Sigmoid colon (tissue), 7 donors: ENCODE results near the gene EBF4. TPM values are rescaled to one million over a fixed set of nuclear protein-coding genes. Genes with fewer than 3 reads are reported as not detected.

Source experiments
- DNase-seq: peaks from one replicate; pipeline ENCODE4 v3.0.0-alpha.2; 2019
- H3K27ac ChIP-seq, 4 donors: fragments of 200-600 bp; sonication (generic); one replicate each; pipeline ENCODE4 v1.5.1; 2016 to 2019; ENCODE audit warnings: mild to moderate bottlenecking in 1 of 4
- H3K27me3 ChIP-seq, 3 donors: fragments of 200-600 bp; sonication (generic); one replicate each; pipeline ENCODE4 v1.5.1; 2019; ENCODE audit warnings: mild to moderate bottlenecking in 1 of 3
- H3K36me3 ChIP-seq, 4 donors: fragments of 200-600 bp; sonication (generic); one replicate each; pipeline ENCODE4 v1.5.1; 2016 to 2019
- H3K4me1 ChIP-seq, 4 donors: fragments of 200-600 bp; sonication (generic); one replicate each; pipeline ENCODE4 v1.5.1; 2017 to 2019
- H3K4me3 ChIP-seq, 4 donors: fragments of 200-600 bp; sonication (generic); one replicate each; pipeline ENCODE4 v1.5.1; 2017 to 2019; ENCODE audit warnings: mild to moderate bottlenecking in 2 of 4, moderate library complexity in 1 of 4
- H3K9me3 ChIP-seq, 4 donors: fragments of 200-600 bp in 3 of 4; sonication (generic) in 3 of 4; one replicate each; pipeline versions ENCODE4 v1.5.1 to v1.6.1; 2013 to 2019
- EP300 ChIP-seq, 4 donors: sonication (generic); formaldehyde crosslinking; IDR thresholded peaks; one replicate each; pipeline ENCODE4 v1.6.1; 2017; ENCODE audit warnings: antibody characterized with exemption in 4 of 4
- POLR2A ChIP-seq, 2 donors: fragments of 450-650 bp; IDR thresholded peaks; one replicate each; pipeline ENCODE4 v1.6.1; 2016; ENCODE audit warnings: antibody characterized with exemption in 2 of 2, mild to moderate bottlenecking in 2 of 2, moderate library complexity in 2 of 2
- POLR2AphosphoS5 ChIP-seq, 4 donors: sonication (generic); formaldehyde crosslinking; IDR thresholded peaks; one replicate each; pipeline ENCODE4 v1.6.1; 2017; ENCODE audit warnings: antibody characterized with exemption in 4 of 4
- WGBS, 2 donors: extraction: QIAGEN DNeasy Blood & Tissue Kit; methylation state at CpG; one replicate each; pipeline ENCODE4 v1.1.7; 2013; 5-methylcytosine and 5-hydroxymethylcytosine counted together
- intact Hi-C: fragments of 100-400 bp; cut with DNase I; formaldehyde crosslinking; loops from one replicate; pipeline ENCODE4 v1.15.1; 2023
- polyA plus RNA-seq, 3 donors: library from polyadenylated mRNA; stranded (reverse); fragments of 200-250 nt; gene quantifications; one replicate each; pipeline ENCODE4 v1.2.3, GENCODE V29; 2013
- total RNA-seq, 4 donors: library from RNA; depleted of rRNA; stranded (reverse); fragments of >200 nt; gene quantifications; one replicate each; pipeline ENCODE4 v1.1.0, GENCODE V29; 2016
- TF ChIP-seq, protein P1 (sequence below), 4 experiments: fragments of 450-650 bp in 3 of 4; fragments of 200-600 bp in 1 of 4; IDR thresholded peaks; one replicate each; pipeline ENCODE4 v1.5.1; 2016 to 2019; ENCODE audit warnings: antibody characterized with exemption in 4 of 4, mild to moderate bottlenecking in 3 of 4, moderate library complexity in 2 of 4
- donor health status: healthy with polysubstance abuse.
- donor health status: Bipolar disorder and iron deficiency.
- donor health status: healthy.

The EBF4 gene
- total and polyA plus RNA-seq, 7 donors, result 1.2 to 37.5 (median 14.8) TPM

DNA sequence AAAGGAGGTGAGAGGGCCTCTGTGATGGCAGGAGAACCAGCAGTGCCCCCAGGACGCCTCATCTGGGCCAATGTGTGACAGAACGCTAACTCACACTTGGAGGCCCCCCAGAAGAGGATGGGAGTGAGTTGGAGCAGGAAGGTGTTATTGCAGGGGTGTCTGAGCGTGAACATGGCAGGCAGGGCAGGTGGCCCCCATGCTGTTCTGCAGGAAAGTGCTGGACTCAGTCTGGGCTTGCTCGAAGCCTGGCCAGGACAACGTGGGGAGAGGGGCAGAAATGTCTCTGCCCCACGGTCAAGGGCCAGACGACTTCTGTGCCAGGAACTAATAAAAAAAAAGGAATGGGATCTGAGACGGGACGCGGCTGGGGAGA, 931 bp upstream of the EBF4 start:
- TF ChIP-seq POLR2A (IDR thresholded peaks at IDR 0.05), result no peak
- TF ChIP-seq, protein P1, sequence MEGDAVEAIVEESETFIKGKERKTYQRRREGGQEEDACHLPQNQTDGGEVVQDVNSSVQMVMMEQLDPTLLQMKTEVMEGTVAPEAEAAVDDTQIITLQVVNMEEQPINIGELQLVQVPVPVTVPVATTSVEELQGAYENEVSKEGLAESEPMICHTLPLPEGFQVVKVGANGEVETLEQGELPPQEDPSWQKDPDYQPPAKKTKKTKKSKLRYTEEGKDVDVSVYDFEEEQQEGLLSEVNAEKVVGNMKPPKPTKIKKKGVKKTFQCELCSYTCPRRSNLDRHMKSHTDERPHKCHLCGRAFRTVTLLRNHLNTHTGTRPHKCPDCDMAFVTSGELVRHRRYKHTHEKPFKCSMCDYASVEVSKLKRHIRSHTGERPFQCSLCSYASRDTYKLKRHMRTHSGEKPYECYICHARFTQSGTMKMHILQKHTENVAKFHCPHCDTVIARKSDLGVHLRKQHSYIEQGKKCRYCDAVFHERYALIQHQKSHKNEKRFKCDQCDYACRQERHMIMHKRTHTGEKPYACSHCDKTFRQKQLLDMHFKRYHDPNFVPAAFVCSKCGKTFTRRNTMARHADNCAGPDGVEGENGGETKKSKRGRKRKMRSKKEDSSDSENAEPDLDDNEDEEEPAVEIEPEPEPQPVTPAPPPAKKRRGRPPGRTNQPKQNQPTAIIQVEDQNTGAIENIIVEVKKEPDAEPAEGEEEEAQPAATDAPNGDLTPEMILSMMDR (IDR thresholded peaks at IDR 0.05), result no peak
- no peak for TF ChIP-seq EP300 (IDR thresholded peaks at IDR 0.05)
- TF ChIP-seq POLR2AphosphoS5 (IDR thresholded peaks at IDR 0.05), result no peak
- Histone ChIP-seq H3K9me3 (no peaks in the 10 kb centered on the region), H3K27ac (peak overlapping the region; percentile 81 to 96 (median 92)), H3K4me3 (peak overlapping the region; percentile 29 to 72 (median 70)), H3K4me1 (peaks cover 0 to 23% (median 20%) of the 10 kb centered on the region in 4 donors), H3K36me3 (no peaks in the 10 kb centered on the region), H3K27me3 (no peaks in the 10 kb centered on the region)
- WGBS, 2 donors, result 43 to 72% methylated on average over 10 of the region's 10 CpGs
- intact Hi-C loops, result loop anchor here (1.0 to 10.0 kb wide), 4 partner anchors 27 to 313 kb away; partner anchors contain the start of genes IDH3B, PCED1A and VPS16
- no peak for DNase-seq

DNA sequence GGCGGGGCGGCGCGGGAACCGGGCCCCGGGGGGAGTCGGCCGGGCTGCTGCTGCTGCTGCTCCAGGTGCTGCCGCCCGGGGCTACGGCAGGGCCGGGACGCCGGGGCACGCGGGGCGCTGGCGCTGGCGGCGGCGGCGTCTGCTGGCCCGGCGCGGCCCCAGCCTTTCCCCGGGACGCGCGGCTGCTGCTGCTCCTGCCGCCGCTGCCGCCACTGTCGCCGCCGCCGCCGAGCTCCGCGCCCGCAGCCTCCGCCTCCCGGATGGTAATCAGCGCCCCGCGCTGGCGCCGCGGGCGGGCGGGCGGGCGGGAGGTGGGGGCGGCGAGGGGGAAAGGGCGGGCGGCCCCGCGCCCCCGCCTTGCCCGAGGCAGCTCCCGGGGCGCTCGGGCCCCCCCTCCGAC, 306 bp downstream of the EBF4 start:
- 0% methylated on average over 64 of the region's 64 CpGs for WGBS, 2 donors
- Histone ChIP-seq H3K36me3 (no peaks in the 10 kb centered on the region), H3K27ac (peak overlapping the region in 3 of 4 donors; percentile 73 to 94 (median 74)), H3K4me3 (peak overlapping the region in 3 of 4 donors; percentile 67 to 72 (median 72)), H3K27me3 (no peaks in the 10 kb centered on the region), H3K9me3 (no peaks in the 10 kb centered on the region), H3K4me1 (peaks cover 0 to 23% (median 20%) of the 10 kb centered on the region in 4 donors)
- DNase-seq, result peak; percentile 54
- TF ChIP-seq EP300 (IDR thresholded peaks at IDR 0.05), result no peak
- TF ChIP-seq POLR2AphosphoS5 (IDR thresholded peaks at IDR 0.05), result no peak
- TF ChIP-seq, protein P1 (IDR thresholded peaks at IDR 0.05), result no peak
- intact Hi-C loops, result loop anchor here (1.0 to 10.0 kb wide), 5 partner anchors 29 to 312 kb away; partner anchors contain the start of genes IDH3B, NOP56, PCED1A and VPS16

DNA sequence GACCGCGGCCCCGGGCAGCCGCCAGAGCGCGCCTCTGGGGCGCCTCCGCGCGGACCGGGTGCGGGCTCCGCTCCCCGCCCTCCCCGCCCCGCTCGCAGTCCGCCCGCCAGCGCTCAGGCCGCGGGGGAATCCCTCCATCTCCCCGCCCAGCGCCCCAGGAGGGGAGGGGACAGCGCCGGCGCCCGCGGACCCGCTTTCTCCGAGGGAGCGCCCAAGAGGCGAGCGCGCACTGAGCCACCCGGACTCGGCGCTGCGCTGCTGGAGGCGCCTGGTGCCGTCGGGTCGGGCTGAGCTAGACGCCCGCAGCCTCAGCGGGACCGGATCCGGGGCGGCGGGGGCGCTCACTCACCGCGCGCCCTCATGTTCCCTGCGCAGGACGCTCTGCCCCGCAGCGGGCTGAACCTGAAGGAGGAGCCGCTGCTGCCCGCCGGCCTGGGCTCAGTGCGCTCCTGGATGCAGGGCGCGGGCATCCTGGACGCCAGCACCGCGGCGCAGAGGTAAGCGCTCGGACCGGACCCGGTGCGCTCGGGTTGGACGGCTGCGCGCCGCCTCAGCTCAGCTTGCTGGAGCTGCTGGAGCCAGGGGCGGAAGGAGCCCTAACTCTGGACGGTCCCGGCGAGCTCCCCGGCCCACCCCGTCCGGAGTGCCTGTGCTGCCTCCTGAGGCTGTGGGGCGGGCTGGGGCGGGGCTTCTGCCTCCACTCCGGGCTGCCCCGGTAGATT, 867 bp downstream of the EBF4 start:
- intact Hi-C loops, result loop anchor here (1.0 to 10.0 kb wide), 4 partner anchors 41 to 311 kb away; partner anchors contain the start of genes NOP56, PCED1A and VPS16
- Histone ChIP-seq H3K27ac (peak overlapping the region; percentile 65 to 94 (median 74)), H3K27me3 (no peaks in the 10 kb centered on the region), H3K36me3 (no peaks in the 10 kb centered on the region), H3K9me3 (no peaks in the 10 kb centered on the region), H3K4me1 (peaks cover 0 to 23% (median 20%) of the 10 kb centered on the region in 4 donors), H3K4me3 (peak overlapping the region; percentile 39 to 72 (median 70))
- TF ChIP-seq, protein P1 (IDR thresholded peaks at IDR 0.05), result no peak
- WGBS, 2 donors, result 3% methylated on average over 89 of the region's 89 CpGs
- peak; percentile 77 for DNase-seq

DNA sequence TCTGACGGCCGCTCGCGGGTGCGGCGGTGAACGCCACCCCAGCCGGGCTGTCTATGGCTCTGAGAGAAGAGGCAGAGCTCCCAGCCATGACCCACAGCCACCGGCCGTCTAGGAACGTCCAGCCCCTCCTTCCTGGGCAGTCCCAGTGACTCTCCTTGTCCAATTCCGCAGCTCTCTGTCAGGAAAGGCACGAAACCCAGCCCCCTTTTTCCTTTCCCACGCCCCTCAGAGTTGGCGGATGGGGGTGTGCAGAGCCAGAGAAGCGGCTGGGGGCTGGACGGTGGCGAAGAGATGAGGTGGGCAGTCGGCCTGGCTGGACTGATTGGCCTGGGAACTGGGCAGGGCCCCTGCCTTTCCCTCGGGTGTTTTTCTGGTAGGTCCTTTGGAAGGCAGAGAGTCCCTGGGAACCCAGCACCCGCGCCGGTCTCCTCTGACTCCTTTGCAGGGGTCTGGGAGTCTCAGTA, 1.5 kb downstream of the EBF4 start:
- TF ChIP-seq POLR2AphosphoS5 (IDR thresholded peaks at IDR 0.05), result no peak
- TF ChIP-seq EP300 (IDR thresholded peaks at IDR 0.05), result no peak
- peak overlapping the region in 1 of 4 donors; percentile 73 for H3K27ac ChIP-seq
- no peaks in the 10 kb centered on the region for H3K9me3 ChIP-seq
- WGBS, 2 donors, result 24 to 28% methylated on average over 23 of the region's 23 CpGs
- H3K36me3 ChIP-seq, result no peaks in the 10 kb centered on the region
- H3K4me1 ChIP-seq, result peaks cover 0 to 23% (median 20%) of the 10 kb centered on the region in 4 donors
- H3K4me3 ChIP-seq, result peak overlapping the region; percentile 39 to 72 (median 70)
- peak; percentile 64 for DNase-seq
- no peaks in the 10 kb centered on the region for H3K27me3 ChIP-seq
- intact Hi-C loops, result loop anchor here (5.0 to 10.0 kb wide), 3 partner anchors 58 to 311 kb away; partner anchors contain the start of genes PCED1A and VPS16

DNA sequence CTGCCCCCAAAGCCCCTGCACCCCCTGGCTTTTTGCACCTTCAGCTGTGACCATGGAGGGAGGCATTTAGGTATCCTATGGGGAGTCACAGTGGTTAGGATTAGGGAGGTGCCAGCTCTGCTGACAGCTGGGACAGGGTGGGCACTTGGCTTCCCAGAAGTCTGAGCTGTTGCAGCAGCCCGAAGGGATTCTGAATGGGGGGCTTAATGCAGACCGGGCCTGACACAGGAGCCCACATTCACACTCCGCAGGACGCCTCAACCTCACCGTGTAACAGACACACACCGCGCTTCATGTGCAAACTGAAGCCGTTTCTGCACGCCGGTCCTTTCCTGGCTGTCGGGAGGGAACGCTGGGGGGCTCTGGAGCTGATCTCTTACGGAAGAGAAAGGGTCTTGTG, 1.9 kb downstream of the EBF4 start:
- Histone ChIP-seq H3K4me1 (peaks cover 0 to 23% (median 20%) of the 10 kb centered on the region in 4 donors), H3K27ac (no peak overlapping the region), H3K4me3 (no peak overlapping the region), H3K36me3 (no peaks in the 10 kb centered on the region), H3K9me3 (no peaks in the 10 kb centered on the region), H3K27me3 (no peaks in the 10 kb centered on the region)
- 63 to 78% methylated on average over 13 of the region's 13 CpGs for WGBS, 2 donors
- no peak for TF ChIP-seq POLR2A (IDR thresholded peaks at IDR 0.05)
- TF ChIP-seq, protein P1 (IDR thresholded peaks at IDR 0.05), result no peak
- TF ChIP-seq EP300 (IDR thresholded peaks at IDR 0.05), result no peak
- TF ChIP-seq POLR2AphosphoS5 (IDR thresholded peaks at IDR 0.05), result no peak
- intact Hi-C loops, result loop anchor here (5.0 to 10.0 kb wide), 3 partner anchors 58 to 310 kb away; partner anchors contain the start of genes PCED1A and VPS16
- DNase-seq, result peak; percentile 56
